Measurements from ENCODE around the gene STRN3.

Gene STRN3

GRCh38 chr14:30861200-30861599 lies 165.0 kb downstream of the STRN3 start:
- no peak for DNase-seq (ENCODE audit: low read depth, low spot score)
- TF ChIP-seq POLR2AphosphoS5 (IDR thresholded peaks at IDR 0.05; ENCODE audit: borderline replicate concordance, low read depth, low read length) (no peak), FOXP2 (optimal IDR thresholded peaks at IDR 0.05; ENCODE audit: control extremely low read depth, extremely low read length, insufficient read depth) (no peak), EZH2 (IDR thresholded peaks at IDR 0.05) (no peak)
- Histone ChIP-seq H3K27ac (no peak overlapping the region), H3K4me3 (no peak overlapping the region), H3K36me3 (ENCODE audit: insufficient read depth, low read length) (no peaks in the 10 kb centered on the region), H3K9ac (ENCODE audit: insufficient read length) (no peak overlapping the region), H3K9me3 (ENCODE audit: low read depth, low read length) (no peaks in the 10 kb centered on the region)

GRCh38 chr14:30855345-30856037 lies 170.7 kb downstream of the STRN3 start:
- no peaks in the 10 kb centered on the region for H3K36me3 ChIP-seq (ENCODE audit: insufficient read depth, low read length)
- no peak overlapping the region for H3K27ac ChIP-seq
- H3K9me3 ChIP-seq (ENCODE audit: low read depth, low read length): no peaks in the 10 kb centered on the region
- no peak overlapping the region for H3K4me3 ChIP-seq
- TF ChIP-seq EZH2 (IDR thresholded peaks at IDR 0.05) (no peak), POLR2AphosphoS5 (IDR thresholded peaks at IDR 0.05; ENCODE audit: borderline replicate concordance, low read depth, low read length) (no peak), FOXP2 (optimal IDR thresholded peaks at IDR 0.05; ENCODE audit: control extremely low read depth, extremely low read length, insufficient read depth) (no peak)
- DNase-seq (ENCODE audit: low read depth, low spot score): no peak
- no peak overlapping the region for H3K9ac ChIP-seq (ENCODE audit: insufficient read length)

DNA sequence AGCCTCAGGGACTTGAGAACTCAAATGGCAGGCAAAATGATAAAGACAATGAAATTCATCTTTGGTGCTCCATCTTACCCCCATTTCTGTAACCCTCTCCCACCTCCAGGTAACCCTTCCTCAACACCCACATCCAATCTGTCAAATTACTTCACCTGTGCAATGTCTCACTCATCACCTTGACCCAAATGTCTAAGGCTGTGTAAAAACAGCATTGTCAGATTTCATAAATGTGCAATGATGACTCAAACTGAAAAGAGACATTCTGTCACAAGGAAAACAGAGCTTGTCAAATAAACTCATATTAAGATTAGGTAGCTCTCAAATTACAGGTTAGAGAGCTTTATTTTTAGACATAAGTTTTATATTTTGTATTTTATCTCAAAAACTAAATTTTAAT lies 171.7 kb downstream of the STRN3 start:
- H3K9me3 ChIP-seq (ENCODE audit: low read depth, low read length): no peaks in the 10 kb centered on the region
- H3K4me3 ChIP-seq: no peak overlapping the region
- no peaks in the 10 kb centered on the region for H3K36me3 ChIP-seq (ENCODE audit: insufficient read depth, low read length)
- no peak overlapping the region for H3K27ac ChIP-seq
- TF ChIP-seq FOXP2 (optimal IDR thresholded peaks at IDR 0.05; ENCODE audit: control extremely low read depth, extremely low read length, insufficient read depth) (no peak), EZH2 (IDR thresholded peaks at IDR 0.05) (no peak), POLR2AphosphoS5 (IDR thresholded peaks at IDR 0.05; ENCODE audit: borderline replicate concordance, low read depth, low read length) (no peak)
- no peak for DNase-seq (ENCODE audit: low read depth, low spot score)
- H3K9ac ChIP-seq (ENCODE audit: insufficient read length): no peak overlapping the region

- Histone ChIP-seq H3K4me3 (no peak overlapping the region), H3K9me3 (ENCODE audit: low read depth, low read length) (no peaks in the 10 kb centered on the region), H3K27ac (no peak overlapping the region), H3K9ac (ENCODE audit: insufficient read length) (no peak overlapping the region), H3K36me3 (ENCODE audit: insufficient read depth, low read length) (no peaks in the 10 kb centered on the region)
- no peak for DNase-seq (ENCODE audit: low read depth, low spot score)
- TF ChIP-seq POLR2AphosphoS5 (IDR thresholded peaks at IDR 0.05; ENCODE audit: borderline replicate concordance, low read depth, low read length): no peak
- no peak for TF ChIP-seq EZH2 (IDR thresholded peaks at IDR 0.05)
- TF ChIP-seq FOXP2 (optimal IDR thresholded peaks at IDR 0.05; ENCODE audit: control extremely low read depth, extremely low read length, insufficient read depth): no peak
Measured at GRCh38 chr14:30853946-30854345, 172.2 kb downstream of the STRN3 start.

DNA sequence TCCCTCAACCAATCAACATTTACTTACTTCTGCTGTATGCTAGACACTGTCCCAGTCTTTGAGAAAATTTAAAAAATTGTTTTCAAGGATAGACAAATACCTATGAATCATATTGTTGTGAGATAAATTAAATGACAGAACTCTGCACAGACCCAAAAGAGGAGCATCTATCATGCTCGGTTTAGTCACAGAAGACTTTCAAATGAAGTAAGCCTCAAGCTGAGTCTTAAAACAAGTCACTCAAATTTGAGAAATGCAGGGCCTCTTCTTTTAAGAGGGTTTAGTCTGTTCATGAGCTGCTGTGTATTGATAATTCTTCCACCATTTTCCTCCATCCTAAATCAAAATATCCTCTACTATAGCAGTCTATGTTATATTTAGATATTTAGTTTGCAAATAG lies 176.2 kb downstream of the STRN3 start:
- TF ChIP-seq EZH2 (IDR thresholded peaks at IDR 0.05) (no peak), POLR2AphosphoS5 (IDR thresholded peaks at IDR 0.05; ENCODE audit: borderline replicate concordance, low read depth, low read length) (no peak), FOXP2 (optimal IDR thresholded peaks at IDR 0.05; ENCODE audit: control extremely low read depth, extremely low read length, insufficient read depth) (no peak)
- Histone ChIP-seq H3K36me3 (ENCODE audit: insufficient read depth, low read length) (no peaks in the 10 kb centered on the region), H3K9ac (ENCODE audit: insufficient read length) (no peak overlapping the region), H3K9me3 (ENCODE audit: low read depth, low read length) (no peaks in the 10 kb centered on the region), H3K27ac (no peak overlapping the region), H3K4me3 (no peak overlapping the region)
- DNase-seq (ENCODE audit: low read depth, low spot score): no peak

GRCh38 chr14:30849354-30849753 lies 176.8 kb downstream of the STRN3 start:
- H3K4me3 ChIP-seq: no peak overlapping the region
- H3K9me3 ChIP-seq (ENCODE audit: low read depth, low read length): no peaks in the 10 kb centered on the region
- no peaks in the 10 kb centered on the region for H3K36me3 ChIP-seq (ENCODE audit: insufficient read depth, low read length)
- TF ChIP-seq POLR2AphosphoS5 (IDR thresholded peaks at IDR 0.05; ENCODE audit: borderline replicate concordance, low read depth, low read length) (no peak), FOXP2 (optimal IDR thresholded peaks at IDR 0.05; ENCODE audit: control extremely low read depth, extremely low read length, insufficient read depth) (no peak), EZH2 (IDR thresholded peaks at IDR 0.05) (no peak)
- H3K9ac ChIP-seq (ENCODE audit: insufficient read length): no peak overlapping the region
- DNase-seq (ENCODE audit: low read depth, low spot score): no peak
- H3K27ac ChIP-seq: no peak overlapping the region

DNA sequence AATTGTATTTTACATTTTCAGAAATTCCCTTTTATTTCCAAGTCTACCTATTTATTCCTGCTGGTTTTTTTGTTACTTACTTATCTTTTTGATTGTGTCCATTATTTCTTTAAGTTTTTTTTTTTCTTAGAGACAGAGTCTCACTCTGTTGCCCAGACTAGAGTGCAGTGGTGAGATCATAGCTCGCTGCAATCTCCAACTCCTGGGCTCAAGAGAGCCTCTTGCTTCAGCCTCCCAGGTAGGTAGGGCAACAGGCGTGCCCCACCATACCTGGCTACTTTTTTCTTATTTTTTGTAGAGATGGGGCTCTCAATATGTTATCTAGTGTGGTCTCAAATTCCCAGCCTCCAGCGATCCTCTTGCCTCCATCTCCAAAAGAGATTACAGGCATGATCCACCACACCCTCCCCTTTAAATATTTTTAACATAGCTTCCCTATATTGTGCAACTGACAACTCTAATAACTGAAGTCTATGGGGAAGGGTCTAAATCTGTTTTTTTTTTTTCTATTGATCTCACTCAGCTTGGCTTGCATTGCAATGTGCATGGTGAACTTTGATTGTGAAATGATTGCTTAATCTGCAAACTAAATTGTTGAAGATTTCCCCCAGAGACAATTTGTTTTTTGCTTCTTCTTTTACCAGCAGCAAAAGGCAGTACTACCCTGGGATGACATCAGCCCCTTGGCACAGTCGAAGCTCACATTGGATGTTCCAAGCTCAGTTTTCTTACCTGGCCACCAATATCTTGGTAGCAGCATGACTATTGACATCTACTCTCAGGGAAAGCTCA lies 177.5 kb downstream of the STRN3 start:
- no peaks in the 10 kb centered on the region for H3K36me3 ChIP-seq (ENCODE audit: insufficient read depth, low read length)
- no peak overlapping the region for H3K9ac ChIP-seq (ENCODE audit: insufficient read length)
- no peak overlapping the region for H3K4me3 ChIP-seq
- no peaks in the 10 kb centered on the region for H3K9me3 ChIP-seq (ENCODE audit: low read depth, low read length)
- DNase-seq (ENCODE audit: low read depth, low spot score): no peak
- H3K27ac ChIP-seq: no peak overlapping the region
- TF ChIP-seq EZH2 (IDR thresholded peaks at IDR 0.05): no peak
- TF ChIP-seq POLR2AphosphoS5 (IDR thresholded peaks at IDR 0.05; ENCODE audit: borderline replicate concordance, low read depth, low read length): no peak
- no peak for TF ChIP-seq FOXP2 (optimal IDR thresholded peaks at IDR 0.05; ENCODE audit: control extremely low read depth, extremely low read length, insufficient read depth)
